PFSK-1 (cell line): Measurements from ENCODE around the gene OSR1.

Source experiments
- REST ChIP-seq, 2 experiments: IDR thresholded peaks; 2 replicates each; pipeline versions ENCODE4 v1.6.1 to v1.8.0; 2011 to 2012; ENCODE audit warnings: low read depth in 2 of 2, low read length in 2 of 2, control low read depth in 1 of 2, inconsistent platforms in 1 of 2, mild to moderate bottlenecking in 1 of 2, moderate library complexity in 1 of 2; ENCODE audit not compliant: insufficient read depth in 1 of 2
- SIN3A ChIP-seq: IDR thresholded peaks from 2 replicates; pipeline ENCODE4 v1.6.1; 2012; ENCODE audit warnings: mild to moderate bottlenecking, low read length, moderate library complexity, borderline replicate concordance; ENCODE audit not compliant: insufficient read depth
- TAF1 ChIP-seq: IDR thresholded peaks from 2 replicates; pipeline ENCODE4 v1.6.1; 2012; ENCODE audit warnings: low read length, control low read depth, borderline replicate concordance; ENCODE audit not compliant: insufficient read depth

DNA sequence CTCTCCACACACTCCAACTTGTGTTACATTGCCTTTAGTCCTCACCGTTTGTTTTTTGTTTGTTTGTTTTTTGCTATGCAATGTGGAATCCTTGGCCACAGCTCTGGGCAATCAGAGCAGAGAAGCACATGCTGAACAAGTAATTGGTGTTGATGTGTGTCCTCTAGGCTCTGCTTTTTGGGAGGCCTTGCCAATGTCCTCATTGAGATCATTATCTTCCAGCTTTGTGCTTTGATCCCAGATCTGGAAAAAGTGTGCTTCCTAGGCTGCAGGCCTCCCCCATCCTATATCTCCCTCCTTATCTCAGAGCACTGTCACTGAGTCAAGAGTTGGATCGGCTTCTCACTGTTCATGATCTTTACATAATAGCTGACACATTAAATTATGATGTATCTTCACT, 25.9 kb downstream of the OSR1 start:
- no peak for TF ChIP-seq REST (IDR thresholded peaks at IDR 0.05; ENCODE audit: insufficient read depth in 1 of 2, low read depth in 2 of 2, low read length in 2 of 2)
- no peak for TF ChIP-seq SIN3A
- no peak for TF ChIP-seq TAF1
